ENCODE data around the gene NDUFS4. TPM values are rescaled to one million over a fixed set of nuclear protein-coding genes. Genes with fewer than 3 reads are reported as not detected.

Gene NDUFS4
- total RNA-seq, 1 donor from 2014 or later = 92.4 TPM

GRCh38 chr5:53575101-53575500, 14.7 kb downstream of the NDUFS4 start:
- H3K27me3 Mint-ChIP-seq (ENCODE audit: low read depth, unreplicated experiment) = no peaks in the 10 kb centered on the region
- H4K20me1 ChIP-seq (ENCODE audit: insufficient read depth, low read length) = peaks cover 90% of the 10 kb centered on the region
- no peaks in the 10 kb centered on the region for H3K9me3 Mint-ChIP-seq (ENCODE audit: unreplicated experiment)

GRCh38 chr5:53575831-53576230, 15.4 kb downstream of the NDUFS4 start:
- TF ChIP-seq EZH2 (IDR thresholded peaks at IDR 0.05; ENCODE audit: insufficient read depth, low read length) = no peak
- no peak for TF ChIP-seq CTCF (IDR thresholded peaks at IDR 0.05; ENCODE audit: insufficient read depth, low read depth, low read length)
- no peaks in the 10 kb centered on the region for H3K9me3 Mint-ChIP-seq (ENCODE audit: unreplicated experiment)
- Histone ChIP-seq H4K20me1 (ENCODE audit: insufficient read depth, low read length) (peaks cover 96% of the 10 kb centered on the region), H3K4me2 (ENCODE audit: low read length) (no peak overlapping the region), H3K9ac (ENCODE audit: low read length) (no peak overlapping the region), H3K4me3 (ENCODE audit: insufficient read depth, low read depth, low read length) (no peak overlapping the region), H2AFZ (ENCODE audit: low read depth, low read length) (no peak overlapping the region), H3K27ac (ENCODE audit: low read depth, low read length) (no peak overlapping the region), H3K79me2 (ENCODE audit: insufficient read depth, low read length) (peaks cover 98% of the 10 kb centered on the region), H3K4me1 (ENCODE audit: insufficient read depth, low read length) (no peaks in the 10 kb centered on the region), H3K27me3 (ENCODE audit: insufficient read depth, low read length) (no peaks in the 10 kb centered on the region), H3K9me3 (ENCODE audit: insufficient read depth, low read depth, low read length) (no peaks in the 10 kb centered on the region), H3K36me3 (ENCODE audit: insufficient read depth, low read length) (no peaks in the 10 kb centered on the region)
- H3K27me3 Mint-ChIP-seq (ENCODE audit: low read depth, unreplicated experiment) = no peaks in the 10 kb centered on the region
- H3K4me3 Mint-ChIP-seq (ENCODE audit: unreplicated experiment) = no peak overlapping the region
- FAIRE-seq = no peak
- no peak for DNase-seq (ENCODE audit: low read depth)
- peaks cover 16% of the 10 kb centered on the region for H3K4me1 Mint-ChIP-seq (ENCODE audit: low read depth, unreplicated experiment)
- H3K36me3 Mint-ChIP-seq (ENCODE audit: low read depth, unreplicated experiment) = no peaks in the 10 kb centered on the region
- no peak overlapping the region for H3K27ac Mint-ChIP-seq (ENCODE audit: unreplicated experiment)

More at GRCh38 chr5:53575101-53575500, 14.7 kb downstream of the NDUFS4 start:
- Histone ChIP-seq H3K9ac (ENCODE audit: low read length) (no peak overlapping the region), H3K36me3 (ENCODE audit: insufficient read depth, low read length) (no peaks in the 10 kb centered on the region), H3K9me3 (ENCODE audit: insufficient read depth, low read depth, low read length) (no peaks in the 10 kb centered on the region), H2AFZ (ENCODE audit: low read depth, low read length) (no peak overlapping the region), H3K27me3 (ENCODE audit: insufficient read depth, low read length) (no peaks in the 10 kb centered on the region), H3K4me3 (ENCODE audit: insufficient read depth, low read depth, low read length) (no peak overlapping the region), H3K79me2 (ENCODE audit: insufficient read depth, low read length) (peaks cover 96% of the 10 kb centered on the region), H3K4me2 (ENCODE audit: low read length) (no peak overlapping the region), H3K27ac (ENCODE audit: low read depth, low read length) (no peak overlapping the region), H3K4me1 (ENCODE audit: insufficient read depth, low read length) (no peaks in the 10 kb centered on the region)
- H3K4me3 Mint-ChIP-seq (ENCODE audit: unreplicated experiment) = no peak overlapping the region
- FAIRE-seq (no peak), DNase-seq (ENCODE audit: low read depth) (no peak)
- H3K4me1 Mint-ChIP-seq (ENCODE audit: low read depth, unreplicated experiment) = peaks cover 16% of the 10 kb centered on the region
- TF ChIP-seq CTCF (IDR thresholded peaks at IDR 0.05; ENCODE audit: insufficient read depth, low read depth, low read length) (no peak), EZH2 (IDR thresholded peaks at IDR 0.05; ENCODE audit: insufficient read depth, low read length) (no peak)
- H3K36me3 Mint-ChIP-seq (ENCODE audit: low read depth, unreplicated experiment) = no peaks in the 10 kb centered on the region
- H3K27ac Mint-ChIP-seq (ENCODE audit: unreplicated experiment) = no peak overlapping the region

- H3K4me1 ChIP-seq (ENCODE audit: insufficient read depth, low read length) = no peaks in the 10 kb centered on the region
- H3K4me1 Mint-ChIP-seq (ENCODE audit: low read depth, unreplicated experiment) = peaks cover 18% of the 10 kb centered on the region
- no peak overlapping the region for H3K27ac Mint-ChIP-seq (ENCODE audit: unreplicated experiment)
- H3K36me3 ChIP-seq (ENCODE audit: insufficient read depth, low read length) = no peaks in the 10 kb centered on the region
- no peak overlapping the region for H3K4me3 Mint-ChIP-seq (ENCODE audit: unreplicated experiment)
- peaks cover 98% of the 10 kb centered on the region for H3K79me2 ChIP-seq (ENCODE audit: insufficient read depth, low read length)
- H3K4me2 ChIP-seq (ENCODE audit: low read length) = no peak overlapping the region
- FAIRE-seq (no peak), DNase-seq (ENCODE audit: low read depth) (no peak)
- H3K27ac ChIP-seq (ENCODE audit: low read depth, low read length) = no peak overlapping the region
- H3K27me3 Mint-ChIP-seq (ENCODE audit: low read depth, unreplicated experiment) = no peaks in the 10 kb centered on the region
- no peaks in the 10 kb centered on the region for H3K9me3 Mint-ChIP-seq (ENCODE audit: unreplicated experiment)
- no peaks in the 10 kb centered on the region for H3K27me3 ChIP-seq (ENCODE audit: insufficient read depth, low read length)
- H3K36me3 Mint-ChIP-seq (ENCODE audit: low read depth, unreplicated experiment) = no peaks in the 10 kb centered on the region
- no peaks in the 10 kb centered on the region for H3K9me3 ChIP-seq (ENCODE audit: insufficient read depth, low read depth, low read length)
- no peak overlapping the region for H3K9ac ChIP-seq (ENCODE audit: low read length)
- peaks cover 95% of the 10 kb centered on the region for H4K20me1 ChIP-seq (ENCODE audit: insufficient read depth, low read length)
- TF ChIP-seq EZH2 (IDR thresholded peaks at IDR 0.05; ENCODE audit: insufficient read depth, low read length) (no peak), CTCF (IDR thresholded peaks at IDR 0.05; ENCODE audit: insufficient read depth, low read depth, low read length) (no peak)
- H2AFZ ChIP-seq (ENCODE audit: low read depth, low read length) = no peak overlapping the region
- H3K4me3 ChIP-seq (ENCODE audit: insufficient read depth, low read depth, low read length) = no peak overlapping the region
Measured at GRCh38 chr5:53576674-53577073, 16.2 kb downstream of the NDUFS4 start.

Data from astrocyte (in vitro differentiated cells and primary cell).